OCI-M1 (cell line): ENCODE measurements around the gene TWF2.

Experiments used
- DNase-seq: peaks from one replicate; lab custom pipeline; 2025; lab: John Stamatoyannopoulos, UW

Gene TWF2

DNA sequence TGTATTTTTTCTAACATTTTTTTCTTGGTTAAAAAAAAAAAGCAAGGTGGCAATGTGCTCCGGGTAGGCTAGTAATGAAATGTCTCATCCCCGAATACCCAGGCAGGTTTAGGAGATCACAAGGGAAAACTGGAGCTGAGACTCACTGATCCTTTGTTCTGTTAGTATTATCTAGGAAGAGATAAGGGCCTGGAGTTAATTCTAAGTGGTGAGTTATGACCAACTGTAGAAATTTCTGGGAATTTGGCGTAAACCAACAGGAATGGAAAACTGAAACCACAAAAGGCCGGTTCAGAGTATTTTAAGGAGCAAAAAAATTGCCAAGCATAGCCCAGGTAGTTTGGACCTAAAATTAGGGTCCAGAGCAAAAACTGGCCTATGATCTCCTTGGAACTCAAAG, 19.0 kb upstream of the TWF2 start:
- peak; percentile 38 for DNase-seq

DNA sequence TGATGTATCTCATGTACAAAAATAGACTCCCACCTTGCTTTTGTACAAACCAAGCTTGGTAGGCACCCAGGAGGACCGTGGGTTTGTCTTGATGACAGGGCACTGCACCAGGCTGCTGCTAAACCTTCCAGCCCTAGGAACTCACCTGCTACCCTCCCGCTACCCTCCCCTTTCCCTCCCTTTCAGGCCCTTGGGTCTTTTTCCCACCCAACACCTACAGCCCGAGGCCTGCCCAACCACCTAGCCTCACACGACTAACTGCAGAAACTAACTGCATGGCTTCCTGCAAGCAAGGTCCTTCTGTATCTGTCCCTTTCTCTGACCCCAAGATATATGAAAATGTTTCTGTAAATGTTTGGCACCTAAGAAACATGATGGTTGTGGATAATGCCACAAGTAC, 17.7 kb upstream of the TWF2 start:
- DNase-seq, result no peak

DNA sequence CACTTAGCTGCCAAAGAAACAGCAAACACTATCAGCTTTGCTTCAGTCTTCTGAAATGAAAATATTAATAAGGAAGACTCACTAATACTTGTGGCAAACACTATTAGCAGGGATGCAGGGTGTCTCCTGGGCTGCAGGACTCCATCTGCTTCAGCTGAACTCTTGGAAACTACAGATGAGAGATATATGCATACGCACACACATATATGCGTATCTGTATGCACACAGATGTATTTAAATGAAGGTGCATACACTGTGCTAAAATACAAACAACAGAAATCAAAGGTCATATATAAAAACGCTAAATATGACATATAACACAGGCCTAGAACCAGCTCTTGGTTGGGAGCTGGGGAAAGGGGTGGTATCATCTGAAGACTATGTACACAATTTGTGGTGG, 17.2 kb upstream of the TWF2 start:
- DNase-seq, result no peak

DNA sequence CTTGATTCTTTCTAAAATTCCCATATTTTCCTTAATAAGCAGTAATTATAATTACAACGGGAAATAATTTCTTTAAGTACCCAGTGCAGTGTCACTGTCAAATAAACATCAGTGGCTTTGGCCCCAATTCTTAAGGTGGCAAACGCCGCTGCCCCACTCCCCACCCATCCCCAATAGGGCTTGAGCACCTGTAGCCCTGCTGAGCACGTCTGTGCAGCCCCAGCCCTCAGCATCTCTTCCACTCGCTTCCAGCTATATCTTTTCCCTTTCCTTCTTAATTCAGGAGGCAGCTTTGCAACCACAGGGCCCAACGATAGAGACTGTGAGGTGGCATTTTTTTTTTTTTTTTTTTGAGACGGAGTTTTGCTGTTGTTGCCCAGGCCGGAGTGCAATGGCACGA, 15.7 kb upstream of the TWF2 start:
- DNase-seq, result no peak

DNA sequence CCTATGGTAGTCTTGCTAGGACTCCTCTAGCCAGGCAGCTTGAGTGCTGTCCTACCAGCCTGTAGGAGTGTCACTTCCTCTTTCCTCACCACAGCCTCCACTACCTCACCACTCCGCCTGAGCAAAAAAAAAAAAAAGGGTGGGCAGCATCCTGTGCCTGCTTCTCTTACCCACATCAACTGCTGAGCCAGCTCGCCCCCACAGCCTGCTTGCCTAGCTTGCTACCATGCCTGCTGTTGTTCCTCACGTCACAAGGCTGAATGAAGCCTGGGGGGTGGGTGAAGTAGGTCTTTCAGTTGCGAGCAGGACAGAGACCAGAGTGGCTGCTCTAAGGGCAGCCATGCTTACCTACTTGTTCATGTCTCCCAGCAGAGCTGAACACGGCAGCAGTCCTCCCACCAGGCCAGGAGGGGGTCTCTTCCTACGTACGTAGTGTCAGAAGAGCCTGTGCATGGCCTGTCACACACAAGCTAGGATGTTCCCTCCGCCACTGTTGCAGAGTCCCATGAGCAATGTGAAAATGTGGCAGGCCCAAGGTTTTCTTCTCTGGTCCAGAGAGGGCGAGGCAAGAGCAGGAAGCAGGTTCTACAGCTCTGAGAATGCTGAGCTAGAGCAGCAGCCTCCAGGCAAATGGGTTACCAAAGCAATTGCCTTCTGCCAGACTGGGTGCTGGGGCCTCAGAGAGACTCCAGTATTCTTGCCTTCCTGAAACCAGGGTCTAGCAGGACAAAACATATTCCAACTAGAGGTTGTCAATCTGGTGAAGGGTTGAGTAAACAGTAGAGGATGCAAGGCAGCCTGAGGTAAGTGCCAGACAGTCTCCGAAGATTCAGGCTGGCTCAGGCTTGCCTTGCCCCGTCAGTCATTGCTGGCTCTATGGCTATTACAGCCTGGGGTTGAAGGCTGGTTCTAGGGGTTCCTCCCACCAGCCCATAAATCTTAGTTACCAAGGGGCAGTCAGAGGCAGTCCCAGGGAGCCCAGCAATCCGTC, 14.7 kb upstream of the TWF2 start:
- DNase-seq, result peak; percentile 92

DNA sequence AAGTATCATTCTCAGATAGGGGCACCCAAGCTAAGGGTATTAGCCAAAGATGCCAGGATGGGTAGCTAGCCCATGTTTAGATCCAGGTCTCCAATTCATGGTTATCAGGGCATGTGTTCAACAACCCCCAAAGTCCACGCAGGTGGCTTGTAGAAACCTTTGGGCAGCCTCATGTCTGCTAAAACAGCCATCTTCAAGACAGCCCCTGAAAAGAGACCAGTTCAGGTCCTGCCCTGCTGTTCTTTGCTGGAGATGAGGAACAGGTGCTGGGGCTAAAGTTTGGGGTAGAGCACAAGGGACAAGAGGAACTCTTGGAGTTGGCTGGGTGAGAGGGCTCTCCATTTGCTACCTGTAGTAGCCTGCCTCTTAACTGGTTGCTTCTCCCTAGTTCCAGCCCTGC, 11.2 kb upstream of the TWF2 start:
- DNase-seq, result no peak

DNA sequence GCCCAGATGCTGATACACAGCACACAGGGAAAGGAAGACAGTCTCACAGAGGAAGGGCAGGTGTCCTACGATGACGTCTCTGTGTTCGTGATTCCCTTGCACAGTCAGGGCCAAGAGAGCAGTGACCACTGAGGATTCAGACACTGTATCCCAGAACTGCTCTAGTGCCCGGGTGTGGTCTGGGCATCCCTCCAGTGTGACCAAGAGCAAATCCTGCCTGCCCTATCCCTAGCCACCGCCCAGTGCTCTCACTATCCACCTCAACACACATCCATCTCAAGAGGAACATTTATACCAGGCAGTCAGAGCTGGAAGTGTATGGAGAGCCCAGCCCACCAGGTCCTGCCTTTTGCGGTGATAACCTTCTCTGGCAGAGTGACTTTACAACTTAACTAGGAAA, 10.7 kb upstream of the TWF2 start:
- no peak for DNase-seq

DNA sequence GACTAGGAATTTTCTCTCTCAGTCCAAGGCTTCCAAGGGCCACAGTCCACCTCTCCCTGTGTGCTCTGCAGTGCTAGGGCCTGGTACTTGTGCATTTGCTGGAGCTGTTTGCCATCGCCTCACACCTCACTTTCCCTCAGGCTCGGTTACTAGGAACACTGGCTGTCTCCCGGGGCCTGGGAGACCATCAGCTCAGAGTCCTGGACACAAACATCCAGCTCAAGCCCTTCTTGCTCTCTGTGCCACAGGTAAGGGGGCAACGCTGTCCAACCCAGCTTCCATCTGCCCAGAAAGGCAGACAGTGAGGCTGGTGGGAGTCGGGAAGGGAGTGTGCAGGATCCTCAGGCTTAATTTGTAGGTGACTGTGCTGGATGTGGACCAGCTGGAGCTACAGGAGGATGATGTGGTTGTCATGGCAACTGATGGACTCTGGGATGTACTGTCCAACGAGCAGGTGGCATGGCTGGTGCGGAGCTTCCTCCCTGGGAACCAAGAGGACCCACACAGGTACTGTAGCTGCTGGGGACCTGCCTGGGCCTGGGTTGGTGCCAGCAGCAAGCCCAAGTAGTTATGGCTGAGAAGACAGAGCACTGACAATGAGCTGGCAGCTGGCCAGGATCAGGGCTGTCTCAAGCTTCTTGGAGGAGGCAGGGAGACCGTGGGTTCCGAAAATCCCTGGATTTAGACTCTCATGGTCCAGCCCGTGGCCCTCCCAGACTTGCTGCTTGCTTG, 10.0 kb upstream of the TWF2 start:
- peak; percentile 8 for DNase-seq

DNA sequence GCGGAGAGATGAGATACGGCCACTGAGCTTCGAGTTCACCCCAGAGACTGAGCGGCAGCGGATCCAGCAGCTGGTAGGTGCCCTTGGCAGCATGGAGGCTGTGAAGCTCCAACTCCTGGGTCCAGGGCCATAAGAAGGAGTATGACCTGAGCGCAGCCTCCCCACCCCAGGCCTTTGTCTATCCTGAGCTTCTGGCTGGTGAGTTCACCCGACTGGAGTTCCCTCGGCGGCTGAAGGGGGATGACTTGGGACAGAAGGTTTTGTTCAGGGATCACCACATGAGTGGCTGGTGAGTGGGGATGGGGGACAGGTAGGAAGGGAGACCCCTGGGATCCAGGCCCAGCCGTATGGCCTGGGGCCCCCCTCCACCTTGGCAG, 9.2 kb upstream of the TWF2 start:
- no peak for DNase-seq

DNA sequence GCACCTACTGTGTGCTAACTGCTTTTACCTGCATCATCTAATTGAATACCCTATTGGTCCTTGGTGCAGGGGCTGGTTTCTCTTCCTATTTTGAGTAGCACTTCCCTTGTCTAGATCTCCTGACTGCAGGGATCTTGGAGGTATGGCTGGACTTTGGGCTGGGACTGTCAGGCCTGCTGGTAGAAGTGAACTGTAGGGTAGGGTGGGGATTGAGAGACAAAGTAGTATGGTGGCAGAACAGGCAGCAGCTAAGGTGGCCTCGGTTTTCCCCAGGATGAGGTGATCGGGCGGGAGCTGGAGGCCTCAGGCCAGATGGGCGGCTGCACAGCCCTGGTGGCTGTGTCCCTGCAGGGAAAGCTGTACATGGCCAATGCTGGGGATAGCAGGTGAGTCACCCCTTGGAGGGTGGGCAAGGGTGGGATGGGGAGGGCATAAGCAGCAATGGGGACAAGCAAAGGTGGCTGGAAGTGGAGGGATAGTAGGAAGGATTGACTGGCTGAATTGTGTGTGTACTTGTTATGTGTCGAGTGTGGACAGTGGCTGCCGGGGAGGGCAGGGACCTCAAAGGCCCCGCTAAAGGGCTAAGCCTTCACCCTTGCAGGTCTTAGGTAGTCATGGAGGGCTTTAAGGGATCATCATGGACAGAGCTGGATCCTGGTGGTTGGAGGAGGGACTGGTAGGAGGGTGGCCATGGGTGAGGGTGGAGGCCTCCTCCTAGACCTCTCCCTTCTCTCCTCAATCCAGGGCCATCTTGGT, 8.6 kb upstream of the TWF2 start:
- DNase-seq, result no peak

DNA sequence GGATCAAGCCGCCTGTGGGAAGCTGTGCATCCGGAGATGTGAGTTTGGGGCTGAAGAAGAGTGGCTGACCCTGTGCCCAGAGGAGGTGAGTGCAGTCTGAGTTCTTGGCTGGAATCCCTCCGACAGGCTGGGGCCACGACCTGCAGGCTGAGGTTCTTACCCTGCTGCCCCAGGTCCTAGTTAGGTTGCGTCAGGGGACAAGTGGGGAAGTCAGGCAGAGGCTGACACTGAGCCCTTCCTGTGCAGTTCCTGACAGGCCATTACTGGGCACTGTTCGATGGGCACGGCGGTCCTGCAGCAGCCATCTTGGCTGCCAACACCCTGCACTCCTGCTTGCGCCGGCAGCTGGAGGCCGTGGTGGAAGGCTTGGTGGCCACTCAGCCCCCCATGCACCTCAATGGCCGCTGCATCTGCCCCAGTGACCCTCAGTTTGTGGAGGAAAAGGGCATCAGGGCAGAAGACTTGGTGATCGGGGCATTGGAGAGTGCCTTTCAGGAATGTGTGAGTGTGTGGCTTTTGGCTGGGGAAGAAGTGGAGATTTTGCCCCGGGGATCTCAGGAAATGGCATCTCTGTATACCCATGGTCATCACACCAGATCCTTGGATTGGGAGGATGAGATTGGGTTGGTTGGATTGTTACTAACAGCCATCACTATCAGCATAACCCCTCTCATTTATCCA, 7.9 kb upstream of the TWF2 start:
- no peak for DNase-seq

DNA sequence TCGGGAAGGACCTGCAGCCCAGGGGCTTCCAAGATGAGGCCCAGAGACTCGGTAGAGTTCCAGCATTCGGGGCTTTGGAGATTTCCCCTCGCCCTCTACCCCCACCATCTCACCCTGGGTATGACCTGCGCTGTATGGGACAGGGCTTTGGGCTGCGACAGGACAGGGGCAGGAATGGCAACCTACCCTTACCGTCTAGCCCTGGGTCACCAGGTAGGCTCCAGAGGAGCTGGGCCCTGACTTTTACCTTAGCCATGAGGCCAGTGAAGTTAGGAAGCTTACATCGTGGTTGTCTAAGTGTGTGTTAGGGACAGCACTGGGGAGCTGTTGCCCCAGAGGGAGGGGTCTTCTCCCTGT, 7.3 kb upstream of the TWF2 start:
- DNase-seq, result no peak

DNA sequence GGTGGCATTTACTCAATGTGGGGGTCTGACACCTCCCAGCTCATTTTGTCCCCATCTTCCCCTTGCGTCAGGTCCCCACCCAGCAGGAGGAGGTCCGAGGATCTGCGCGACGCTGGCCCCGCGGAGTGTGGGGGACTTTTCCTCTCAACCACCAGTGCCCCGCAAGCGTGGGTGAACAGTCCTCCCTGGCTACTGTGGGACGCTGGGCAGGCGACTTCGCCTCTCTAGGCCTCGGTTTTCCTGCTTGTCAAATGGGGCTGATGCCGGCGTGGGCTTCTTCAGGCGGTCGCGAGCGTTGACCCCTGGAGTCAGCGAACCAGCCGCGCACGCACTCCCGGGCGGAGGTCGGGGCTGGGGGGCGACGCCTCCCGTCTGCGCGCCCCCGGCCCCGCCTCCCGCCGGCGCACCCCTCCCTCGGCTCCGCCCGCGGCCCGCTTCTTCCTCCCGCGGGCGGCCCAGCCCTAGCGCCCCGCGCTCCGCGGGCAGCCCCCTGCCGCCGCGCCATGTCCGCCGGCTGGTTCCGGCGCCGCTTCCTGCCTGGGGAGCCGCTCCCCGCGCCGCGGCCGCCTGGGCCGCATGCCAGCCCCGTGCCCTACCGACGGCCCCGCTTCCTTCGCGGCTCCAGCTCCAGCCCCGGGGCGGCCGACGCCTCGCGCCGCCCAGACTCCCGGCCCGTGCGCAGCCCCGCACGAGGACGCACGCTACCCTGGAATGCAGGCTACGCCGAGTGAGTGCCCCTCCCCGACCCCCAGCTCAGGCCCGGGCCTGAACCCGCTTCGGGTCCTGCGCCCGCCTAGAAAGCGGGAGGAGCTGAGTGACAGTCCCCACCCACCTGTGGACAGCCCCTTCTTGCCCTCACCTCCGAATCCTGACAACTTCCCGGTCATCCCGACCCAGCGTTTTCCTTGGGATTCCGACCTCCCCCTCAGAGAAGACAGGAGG, 6.6 kb upstream of the TWF2 start, which contains the start of gene PPM1M:
PPM1M (plus strand) TSS at position 438 of the 942 bp plus-strand sequence; CDS start at position 504, 66 bp downstream.
- peak; percentile 28 for DNase-seq

DNA sequence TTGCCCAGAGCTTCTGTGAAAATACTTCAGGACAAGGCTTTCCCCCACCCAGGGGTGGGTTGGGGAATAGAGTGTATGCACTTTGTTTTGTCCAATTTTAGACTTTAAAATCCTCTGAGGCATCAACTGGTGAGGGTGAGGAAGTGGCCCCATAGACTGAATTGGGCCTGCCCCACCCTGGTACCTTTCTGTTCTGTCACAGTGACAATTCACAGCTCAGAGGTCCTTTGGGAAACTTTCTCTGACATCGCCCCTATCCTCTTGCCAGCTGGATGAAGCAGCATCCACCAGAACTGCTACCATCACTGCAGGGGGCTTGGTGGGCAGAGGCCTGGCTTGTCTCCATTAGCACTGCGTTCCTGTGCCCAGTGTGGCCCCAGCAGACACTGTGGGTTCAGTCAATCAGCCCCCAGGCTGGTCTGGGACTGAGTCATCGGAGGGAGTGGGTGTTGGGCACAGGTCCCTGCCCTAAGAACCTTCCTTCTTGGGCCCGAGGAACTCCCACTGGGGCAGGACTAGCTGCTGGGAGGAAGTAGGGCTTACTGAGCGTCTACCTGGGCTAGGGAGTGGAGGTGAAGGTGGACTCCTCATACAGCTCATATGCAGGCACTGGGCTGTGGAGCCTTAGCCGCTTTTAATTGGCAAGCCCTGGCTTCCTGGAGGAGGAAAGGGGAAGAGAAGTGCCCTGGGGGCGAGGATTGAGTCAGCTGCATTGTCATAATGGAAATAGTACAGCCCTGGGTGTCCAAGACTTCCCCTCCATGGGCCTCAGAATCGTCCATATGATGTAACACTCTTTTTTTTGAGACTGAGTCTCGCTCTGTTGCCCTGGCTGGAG, 5.1 kb upstream of the TWF2 start:
- peak; percentile 63 for DNase-seq

DNA sequence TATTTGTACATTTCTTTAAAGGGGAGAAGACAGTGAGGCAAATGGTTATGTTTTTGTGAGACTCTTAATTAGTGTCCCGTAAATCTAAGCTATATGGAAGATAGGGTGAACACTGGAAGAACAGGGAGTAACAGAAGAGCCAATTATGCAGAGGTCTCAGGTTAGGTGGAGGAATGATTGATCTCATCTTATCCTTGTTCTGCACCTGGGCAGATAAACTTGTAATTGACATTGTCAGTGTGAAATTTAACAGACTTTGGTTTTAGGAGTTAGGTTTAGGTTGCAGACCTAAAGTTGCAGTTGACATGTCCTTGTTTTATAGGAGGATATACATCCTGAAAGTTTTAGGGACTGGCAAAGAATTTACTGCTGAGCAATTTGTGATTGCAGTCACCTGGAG, 3.1 kb upstream of the TWF2 start:
- DNase-seq, result peak; percentile 19

DNA sequence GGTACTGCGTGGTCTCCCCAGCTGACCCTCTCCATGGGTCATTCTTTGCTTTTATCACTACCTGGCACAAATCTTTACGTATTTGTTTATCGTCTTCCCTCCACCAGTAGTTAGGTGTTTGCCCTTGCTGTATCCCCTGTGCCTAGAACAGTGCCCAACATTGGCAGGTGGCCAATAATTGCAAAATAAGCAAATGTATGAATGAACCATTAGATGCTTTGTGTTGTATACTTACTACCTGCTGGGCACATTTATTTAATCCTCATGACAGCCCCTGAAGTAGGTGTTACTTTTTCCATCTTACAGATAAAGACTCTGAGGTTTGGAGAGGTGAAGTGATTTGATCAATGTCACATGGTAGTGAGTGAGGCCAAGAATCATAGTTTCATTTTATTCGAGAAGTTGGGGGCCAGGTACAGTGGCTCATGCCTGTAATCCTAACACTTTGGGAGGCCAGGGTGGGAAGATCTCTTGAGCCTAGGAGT, 2.0 kb upstream of the TWF2 start:
- no peak for DNase-seq

DNA sequence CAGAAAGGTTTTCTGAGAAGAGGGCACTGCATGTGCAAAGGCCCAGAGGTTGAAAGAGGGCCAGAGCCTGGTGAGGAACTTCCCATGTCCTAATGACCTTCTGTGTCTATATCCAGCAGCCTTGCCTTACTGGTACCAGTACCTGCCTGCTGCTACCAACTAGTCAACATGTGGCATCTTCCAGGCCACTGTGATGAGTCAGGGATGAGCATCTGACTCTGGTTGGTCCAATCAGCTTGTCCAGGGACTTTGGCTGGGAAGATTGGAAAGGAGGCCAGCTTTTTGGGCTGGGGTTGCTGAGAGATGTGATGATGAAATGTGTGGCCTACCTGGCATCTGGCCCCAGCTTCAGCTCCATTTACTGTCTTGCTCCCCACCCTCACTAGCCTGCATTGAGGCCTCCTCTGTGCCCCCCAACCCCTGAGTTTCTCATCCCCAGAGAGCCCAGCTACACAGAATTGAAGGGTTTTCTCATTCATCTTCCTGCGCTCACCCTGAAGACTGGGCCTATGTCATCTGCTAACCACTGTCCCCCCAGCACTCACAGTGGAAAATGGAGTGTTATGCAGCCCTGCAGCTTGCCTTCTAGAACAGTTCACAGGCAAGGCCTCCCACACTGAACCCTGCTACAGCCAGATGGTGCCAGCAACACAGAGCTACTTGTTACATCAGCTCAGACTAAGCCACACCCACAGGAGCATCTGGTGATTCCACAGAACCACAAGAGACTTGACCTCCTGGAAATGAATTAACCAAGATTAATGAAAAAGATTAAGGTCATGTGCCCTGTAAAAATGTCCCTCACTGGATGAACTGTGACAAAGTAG, 1.3 kb upstream of the TWF2 start:
- DNase-seq, result peak; percentile 98

DNA sequence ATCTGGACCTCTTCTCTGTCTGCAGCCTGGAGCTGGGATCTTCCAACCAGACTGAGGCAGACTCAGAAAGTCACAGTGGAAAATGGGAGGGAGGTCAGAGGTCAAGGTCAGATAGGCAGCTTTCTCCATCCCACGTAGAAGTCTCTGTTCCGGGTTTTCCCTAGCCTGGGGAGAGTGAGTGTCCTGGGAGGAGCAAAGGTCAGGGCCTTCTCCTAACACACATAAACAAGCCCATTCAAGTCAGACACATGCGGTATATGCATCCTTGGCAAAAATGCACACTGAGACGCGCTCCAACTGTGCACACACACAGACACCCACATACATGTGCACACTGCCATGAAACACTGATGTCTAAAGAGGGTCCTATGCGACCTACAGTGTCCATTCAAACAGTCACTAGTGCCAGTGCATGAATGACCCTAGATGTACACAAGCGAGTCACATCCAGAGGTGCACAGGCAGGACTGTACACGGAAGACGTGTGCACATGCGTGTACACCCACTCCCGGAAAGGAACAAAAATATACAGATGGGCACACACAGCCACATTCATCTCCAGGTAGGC, 681 bp downstream of the TWF2 start:
- peak; percentile 64 for DNase-seq
